ENCODE results near the gene SARNP.

Gene SARNP

DNA sequence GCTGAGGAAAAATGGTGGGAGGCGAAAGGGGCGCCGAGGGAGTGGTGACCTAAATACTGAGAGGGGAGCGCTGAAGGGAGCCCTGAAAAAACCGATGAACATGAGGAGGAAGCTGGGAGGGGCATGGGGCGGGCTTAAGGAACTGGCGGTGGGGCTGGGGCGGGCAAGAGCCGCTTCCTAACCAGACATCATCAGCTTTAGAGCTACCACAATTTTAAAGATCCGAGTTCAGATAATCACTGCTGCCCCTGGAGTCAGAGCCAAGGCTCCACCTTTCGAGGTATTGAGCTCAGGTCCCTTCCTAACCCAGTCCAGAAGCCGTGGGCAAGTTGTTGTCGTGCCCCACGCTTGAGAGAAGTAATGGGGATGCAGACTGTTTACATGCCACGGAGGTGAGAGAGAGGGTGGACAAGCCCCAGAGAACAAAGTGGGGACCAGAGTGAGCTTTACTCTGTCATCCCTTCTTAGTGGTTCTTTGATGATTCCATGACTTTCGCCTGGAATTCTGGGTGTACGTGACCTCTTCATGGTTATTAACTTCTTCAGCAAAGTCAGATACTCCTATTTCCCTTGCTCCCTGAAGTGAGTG is 710 bp upstream of the SARNP start:
- Histone ChIP-seq H3K4me3 (ENCODE audit: low read length) (peak overlapping the region; percentile 99), H3K36me3 (ENCODE audit: control insufficient read depth, low read depth, low read length) (peaks cover 53% of the 10 kb centered on the region), H3K27me3 (ENCODE audit: control insufficient read depth, insufficient read depth, low read length) (no peaks in the 10 kb centered on the region), H3K27ac (ENCODE audit: low read length) (no peak overlapping the region), H3K9me3 (ENCODE audit: control insufficient read depth, low read depth, low read length) (no peaks in the 10 kb centered on the region), H3K9ac (ENCODE audit: low read length) (peak overlapping the region; percentile 53), H3K4me1 (ENCODE audit: control insufficient read depth, low read depth, low read length) (peaks cover 27% of the 10 kb centered on the region)

DNA sequence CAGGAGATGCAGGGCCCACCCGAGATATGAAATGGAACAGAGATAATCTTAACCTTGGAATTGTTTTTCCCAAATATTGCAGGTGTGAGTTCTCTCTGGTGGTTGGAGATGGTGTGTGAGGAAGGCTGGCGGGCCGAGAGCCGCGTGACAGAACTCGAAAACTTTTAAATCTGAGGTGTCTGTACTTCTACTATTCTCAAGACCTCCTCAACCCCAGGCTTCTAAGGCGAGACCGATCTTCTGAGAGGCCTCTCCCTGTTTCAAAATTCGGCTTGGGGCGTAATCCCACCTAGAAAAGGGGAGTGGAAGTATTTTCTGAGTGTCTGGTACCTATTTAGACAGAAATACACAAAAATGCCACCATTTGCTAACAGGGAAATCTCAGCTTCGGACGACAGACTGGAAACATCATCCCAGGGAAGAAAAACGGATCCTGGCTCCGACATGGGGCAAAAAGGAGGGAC is 611 bp downstream of the SARNP start:
- Histone ChIP-seq H3K36me3 (ENCODE audit: control insufficient read depth, low read depth, low read length) (peaks cover 47% of the 10 kb centered on the region), H3K4me3 (ENCODE audit: low read length) (peak overlapping the region; percentile 99), H3K9ac (ENCODE audit: low read length) (peak overlapping the region; percentile 97), H3K27me3 (ENCODE audit: control insufficient read depth, insufficient read depth, low read length) (no peaks in the 10 kb centered on the region), H3K9me3 (ENCODE audit: control insufficient read depth, low read depth, low read length) (no peaks in the 10 kb centered on the region), H3K4me1 (ENCODE audit: control insufficient read depth, low read depth, low read length) (peaks cover 36% of the 10 kb centered on the region), H3K27ac (ENCODE audit: low read length) (peak overlapping the region; percentile 94)

DNA sequence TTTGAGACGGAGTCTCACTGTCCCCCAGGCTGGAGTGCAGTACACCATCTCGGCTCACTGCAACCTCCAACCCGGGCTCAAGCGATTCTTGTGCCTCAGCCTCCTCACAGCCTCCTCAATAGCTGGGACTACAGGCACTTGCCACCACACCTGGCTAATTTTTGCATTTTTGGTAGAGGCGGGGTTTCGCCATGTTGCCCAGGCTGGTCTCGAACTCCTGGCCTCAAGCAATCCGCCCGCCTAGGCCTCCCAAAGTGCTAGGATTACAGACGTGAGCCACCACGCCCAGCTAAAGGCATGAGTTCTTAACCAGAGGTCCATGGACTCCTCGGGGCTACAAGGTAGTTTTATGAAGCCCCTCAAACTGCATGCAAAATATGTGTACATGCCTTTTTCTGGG is 2.1 kb downstream of the SARNP start:
- H3K36me3 ChIP-seq (ENCODE audit: control insufficient read depth, low read depth, low read length) = peaks cover 33% of the 10 kb centered on the region
- H3K9ac ChIP-seq (ENCODE audit: low read length) = no peak overlapping the region
- peak overlapping the region; percentile 99 for H3K4me3 ChIP-seq (ENCODE audit: low read length)
- no peaks in the 10 kb centered on the region for H3K9me3 ChIP-seq (ENCODE audit: control insufficient read depth, low read depth, low read length)
- H3K27me3 ChIP-seq (ENCODE audit: control insufficient read depth, insufficient read depth, low read length) = no peaks in the 10 kb centered on the region
- peaks cover 39% of the 10 kb centered on the region for H3K4me1 ChIP-seq (ENCODE audit: control insufficient read depth, low read depth, low read length)
- no peak overlapping the region for H3K27ac ChIP-seq (ENCODE audit: low read length)

DNA sequence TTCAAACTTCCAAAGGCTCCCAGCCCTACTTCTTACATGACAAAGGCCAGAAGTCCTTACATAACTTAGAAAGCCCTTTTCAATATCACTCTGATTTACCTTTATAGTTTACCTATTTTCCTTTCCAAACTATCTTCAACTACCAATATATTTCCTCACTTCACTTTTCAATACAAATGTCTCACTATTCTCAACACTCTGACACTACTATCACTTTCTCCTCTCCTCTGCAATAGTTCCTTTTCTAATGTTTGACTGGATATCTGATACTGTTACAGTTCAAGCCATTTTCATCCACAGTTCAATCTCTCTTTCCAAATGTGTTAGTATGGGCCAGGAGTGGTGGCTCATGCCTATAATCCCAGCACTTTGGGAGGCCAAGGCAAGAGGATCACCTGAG is 3.3 kb downstream of the SARNP start:
- H3K27me3 ChIP-seq (ENCODE audit: control insufficient read depth, insufficient read depth, low read length) = no peaks in the 10 kb centered on the region
- H3K9ac ChIP-seq (ENCODE audit: low read length) = no peak overlapping the region
- peaks cover 23% of the 10 kb centered on the region for H3K36me3 ChIP-seq (ENCODE audit: control insufficient read depth, low read depth, low read length)
- H3K9me3 ChIP-seq (ENCODE audit: control insufficient read depth, low read depth, low read length) = no peaks in the 10 kb centered on the region
- H3K27ac ChIP-seq (ENCODE audit: low read length) = no peak overlapping the region
- peaks cover 39% of the 10 kb centered on the region for H3K4me1 ChIP-seq (ENCODE audit: control insufficient read depth, low read depth, low read length)
- peak overlapping the region; percentile 38 for H3K4me3 ChIP-seq (ENCODE audit: low read length)

DNA sequence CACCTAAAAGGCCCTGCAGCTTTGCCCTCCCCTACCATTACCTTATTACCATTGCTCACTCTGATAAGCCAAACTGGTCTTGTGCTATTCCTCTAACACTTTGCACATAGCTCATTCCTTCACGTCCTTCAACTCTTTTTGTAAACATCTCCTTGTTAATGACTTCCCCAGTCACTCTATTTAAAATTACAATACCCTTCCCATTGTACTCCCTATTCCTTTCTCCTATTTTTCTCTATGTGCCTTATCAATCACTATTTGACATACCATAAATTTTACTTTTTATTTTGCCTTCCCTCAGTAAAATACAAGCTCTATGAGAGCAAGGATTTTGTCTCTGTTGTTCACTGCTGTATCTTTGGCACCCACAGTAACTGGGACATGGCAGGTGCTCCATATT is 5.4 kb downstream of the SARNP start:
- H3K27me3 ChIP-seq (ENCODE audit: control insufficient read depth, insufficient read depth, low read length) = no peaks in the 10 kb centered on the region
- no peak overlapping the region for H3K27ac ChIP-seq (ENCODE audit: low read length)
- no peak overlapping the region for H3K4me3 ChIP-seq (ENCODE audit: low read length)
- H3K36me3 ChIP-seq (ENCODE audit: control insufficient read depth, low read depth, low read length) = peaks cover 30% of the 10 kb centered on the region
- H3K4me1 ChIP-seq (ENCODE audit: control insufficient read depth, low read depth, low read length) = peaks cover 34% of the 10 kb centered on the region
- H3K9ac ChIP-seq (ENCODE audit: low read length) = no peak overlapping the region
- H3K9me3 ChIP-seq (ENCODE audit: control insufficient read depth, low read depth, low read length) = no peaks in the 10 kb centered on the region

DNA sequence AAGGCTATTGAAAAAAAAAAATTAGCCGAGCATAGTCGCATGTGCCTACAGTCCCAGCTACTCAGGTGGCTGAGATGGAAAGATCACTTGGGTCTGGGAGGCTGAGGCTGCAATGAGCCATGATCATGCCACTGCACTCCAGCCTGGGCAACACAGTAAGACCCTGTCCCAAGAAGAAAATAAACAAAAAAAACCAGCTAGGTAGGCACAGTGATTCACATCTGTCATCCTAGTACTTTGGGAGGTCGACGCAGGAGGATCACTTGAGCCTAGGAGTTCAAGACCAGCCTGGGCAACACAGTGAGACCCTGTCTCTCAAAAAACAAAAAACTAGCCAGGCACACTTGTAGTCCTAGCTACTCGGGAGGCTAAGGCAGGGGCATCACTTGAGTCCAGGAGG is 8.2 kb downstream of the SARNP start:
- Histone ChIP-seq H3K36me3 (ENCODE audit: control insufficient read depth, low read depth, low read length) (peaks cover 22% of the 10 kb centered on the region), H3K9ac (ENCODE audit: low read length) (no peak overlapping the region), H3K4me1 (ENCODE audit: control insufficient read depth, low read depth, low read length) (peaks cover 19% of the 10 kb centered on the region), H3K9me3 (ENCODE audit: control insufficient read depth, low read depth, low read length) (no peaks in the 10 kb centered on the region), H3K27me3 (ENCODE audit: control insufficient read depth, insufficient read depth, low read length) (no peaks in the 10 kb centered on the region), H3K4me3 (ENCODE audit: low read length) (no peak overlapping the region), H3K27ac (ENCODE audit: low read length) (no peak overlapping the region)

DNA sequence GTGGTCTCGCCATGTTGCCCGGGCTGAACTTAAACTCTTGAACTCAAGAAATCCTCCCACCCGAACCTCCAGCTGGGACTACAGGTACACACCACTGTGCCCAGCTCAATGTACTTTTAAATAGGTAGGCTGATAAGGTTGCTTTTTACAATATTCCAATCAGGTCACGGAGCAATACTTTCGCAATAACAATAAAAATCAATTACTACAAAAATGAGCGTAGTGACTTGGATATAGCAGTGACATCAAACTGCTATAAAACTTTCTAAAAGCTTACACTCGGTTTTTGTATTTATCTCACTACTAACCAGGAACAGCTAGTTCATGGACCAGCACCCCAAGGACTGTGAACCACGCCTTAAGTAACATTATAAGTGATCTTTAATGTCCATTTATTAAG is 10.5 kb downstream of the SARNP start:
- Histone ChIP-seq H3K4me3 (ENCODE audit: low read length) (no peak overlapping the region), H3K27me3 (ENCODE audit: control insufficient read depth, insufficient read depth, low read length) (no peaks in the 10 kb centered on the region), H3K36me3 (ENCODE audit: control insufficient read depth, low read depth, low read length) (peaks cover 26% of the 10 kb centered on the region), H3K4me1 (ENCODE audit: control insufficient read depth, low read depth, low read length) (peaks cover 3% of the 10 kb centered on the region), H3K27ac (ENCODE audit: low read length) (no peak overlapping the region), H3K9ac (ENCODE audit: low read length) (no peak overlapping the region), H3K9me3 (ENCODE audit: control insufficient read depth, low read depth, low read length) (no peaks in the 10 kb centered on the region)

DNA sequence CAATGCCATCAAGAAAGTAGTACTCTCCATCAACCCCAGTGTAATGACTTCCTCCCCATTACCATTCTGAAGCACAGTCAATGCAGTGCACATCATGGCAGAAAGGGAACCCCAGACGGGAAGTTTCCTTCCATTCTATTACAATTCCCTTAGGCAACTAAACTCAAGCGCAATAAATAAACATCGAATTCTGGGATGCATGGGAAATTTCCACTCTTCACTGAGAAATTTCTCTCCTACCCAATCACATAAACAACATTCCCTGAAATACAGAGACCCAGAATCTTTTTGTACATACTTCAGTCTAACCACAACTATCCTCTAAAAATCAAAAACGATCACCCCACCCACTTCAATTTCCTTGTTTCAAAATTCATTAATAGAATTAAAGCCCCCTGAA is 20.0 kb downstream of the SARNP start:
- Histone ChIP-seq H3K27ac (ENCODE audit: low read length) (no peak overlapping the region), H3K9ac (ENCODE audit: low read length) (no peak overlapping the region), H3K9me3 (ENCODE audit: control insufficient read depth, low read depth, low read length) (no peaks in the 10 kb centered on the region), H3K4me3 (ENCODE audit: low read length) (no peak overlapping the region), H3K4me1 (ENCODE audit: control insufficient read depth, low read depth, low read length) (no peaks in the 10 kb centered on the region), H3K27me3 (ENCODE audit: control insufficient read depth, insufficient read depth, low read length) (no peaks in the 10 kb centered on the region), H3K36me3 (ENCODE audit: control insufficient read depth, low read depth, low read length) (peaks cover 78% of the 10 kb centered on the region)

DNA sequence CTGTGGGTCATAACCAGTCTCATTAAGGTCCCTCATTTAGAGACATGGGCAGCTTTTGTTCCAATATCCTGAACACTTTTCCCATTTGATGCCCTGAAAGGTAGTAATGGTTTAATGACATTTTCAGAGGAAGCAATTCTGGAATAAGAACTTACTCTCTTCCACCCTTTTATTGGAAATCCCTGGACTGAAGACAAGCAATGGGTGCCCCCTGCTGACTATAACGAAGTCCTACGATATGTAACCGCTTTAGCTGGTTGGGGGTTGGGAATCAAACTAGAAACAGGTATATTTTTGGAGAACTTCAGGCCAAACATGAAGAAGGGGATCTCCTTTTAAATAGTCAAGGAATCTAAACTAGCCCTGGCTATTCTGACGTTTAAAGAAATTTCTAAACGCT is 20.5 kb downstream of the SARNP start:
- peaks cover 78% of the 10 kb centered on the region for H3K36me3 ChIP-seq (ENCODE audit: control insufficient read depth, low read depth, low read length)
- H3K9ac ChIP-seq (ENCODE audit: low read length) = no peak overlapping the region
- no peaks in the 10 kb centered on the region for H3K4me1 ChIP-seq (ENCODE audit: control insufficient read depth, low read depth, low read length)
- no peak overlapping the region for H3K4me3 ChIP-seq (ENCODE audit: low read length)
- H3K9me3 ChIP-seq (ENCODE audit: control insufficient read depth, low read depth, low read length) = no peaks in the 10 kb centered on the region
- H3K27me3 ChIP-seq (ENCODE audit: control insufficient read depth, insufficient read depth, low read length) = no peaks in the 10 kb centered on the region
- H3K27ac ChIP-seq (ENCODE audit: low read length) = no peak overlapping the region

DNA sequence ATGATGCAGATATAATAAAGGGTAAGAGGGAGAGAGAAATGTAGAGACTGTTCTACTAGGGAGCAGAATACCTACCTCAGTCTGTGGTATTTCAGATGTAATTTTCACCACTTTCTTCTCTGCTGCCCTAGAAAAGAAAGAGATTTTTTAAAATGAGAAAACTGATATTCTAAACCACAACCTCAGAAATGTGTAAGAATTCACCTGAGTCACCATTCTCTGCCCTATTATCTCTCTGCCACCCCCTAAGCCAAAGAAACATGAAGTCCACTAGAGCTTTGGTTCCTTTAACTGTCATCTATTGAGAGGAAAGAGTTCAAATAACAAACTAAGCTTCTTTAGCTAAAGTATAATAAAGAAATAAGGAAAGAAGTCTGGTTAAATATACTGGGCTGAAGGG is 21.6 kb downstream of the SARNP start:
- H3K36me3 ChIP-seq (ENCODE audit: control insufficient read depth, low read depth, low read length) = peaks cover 74% of the 10 kb centered on the region
- H3K9me3 ChIP-seq (ENCODE audit: control insufficient read depth, low read depth, low read length) = no peaks in the 10 kb centered on the region
- no peak overlapping the region for H3K9ac ChIP-seq (ENCODE audit: low read length)
- no peaks in the 10 kb centered on the region for H3K27me3 ChIP-seq (ENCODE audit: control insufficient read depth, insufficient read depth, low read length)
- no peaks in the 10 kb centered on the region for H3K4me1 ChIP-seq (ENCODE audit: control insufficient read depth, low read depth, low read length)
- H3K27ac ChIP-seq (ENCODE audit: low read length) = no peak overlapping the region
- no peak overlapping the region for H3K4me3 ChIP-seq (ENCODE audit: low read length)

DNA sequence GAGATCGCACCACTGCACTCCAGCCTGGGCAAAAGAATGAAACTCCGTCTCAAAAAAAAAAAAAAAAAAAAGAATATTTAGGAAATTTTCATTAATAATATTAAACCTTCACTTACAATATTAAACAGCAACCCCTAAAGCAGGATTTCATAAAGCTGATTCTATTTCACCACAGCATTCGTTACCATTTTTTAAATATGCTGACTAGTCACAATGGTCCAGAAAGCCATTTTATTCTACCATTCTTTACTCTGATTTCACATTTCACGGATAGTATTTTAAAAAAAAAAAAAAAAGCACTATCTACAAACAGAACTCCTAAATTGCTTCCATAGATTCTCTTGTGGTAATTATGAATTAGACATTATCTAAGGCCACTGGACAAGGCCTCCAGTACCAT is 27.6 kb downstream of the SARNP start:
- Histone ChIP-seq H3K9me3 (ENCODE audit: control insufficient read depth, low read depth, low read length) (no peaks in the 10 kb centered on the region), H3K27me3 (ENCODE audit: control insufficient read depth, insufficient read depth, low read length) (no peaks in the 10 kb centered on the region), H3K4me3 (ENCODE audit: low read length) (no peak overlapping the region), H3K27ac (ENCODE audit: low read length) (no peak overlapping the region), H3K9ac (ENCODE audit: low read length) (no peak overlapping the region), H3K36me3 (ENCODE audit: control insufficient read depth, low read depth, low read length) (peaks cover 84% of the 10 kb centered on the region), H3K4me1 (ENCODE audit: control insufficient read depth, low read depth, low read length) (no peaks in the 10 kb centered on the region)

DNA sequence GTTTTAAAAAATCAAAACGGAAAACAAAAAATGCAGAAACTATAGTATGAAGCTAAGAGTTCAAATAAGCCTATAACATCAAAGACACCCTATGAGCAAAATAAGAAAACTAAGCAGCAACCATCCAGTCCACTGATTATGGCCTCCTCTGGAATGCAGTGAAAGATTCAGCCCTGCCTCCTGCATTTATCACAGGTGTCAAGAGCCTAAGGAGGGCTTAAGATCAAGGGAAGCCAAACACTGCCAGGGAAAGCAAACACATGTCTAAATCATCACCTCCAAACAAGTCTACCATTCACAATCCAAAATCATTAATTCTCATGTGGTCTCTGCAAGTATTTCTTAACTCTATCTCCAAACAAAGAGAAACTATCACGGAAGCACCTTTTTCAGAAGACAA is 28.4 kb downstream of the SARNP start:
- no peaks in the 10 kb centered on the region for H3K9me3 ChIP-seq (ENCODE audit: control insufficient read depth, low read depth, low read length)
- H3K4me1 ChIP-seq (ENCODE audit: control insufficient read depth, low read depth, low read length) = no peaks in the 10 kb centered on the region
- no peak overlapping the region for H3K9ac ChIP-seq (ENCODE audit: low read length)
- H3K27me3 ChIP-seq (ENCODE audit: control insufficient read depth, insufficient read depth, low read length) = no peaks in the 10 kb centered on the region
- no peak overlapping the region for H3K4me3 ChIP-seq (ENCODE audit: low read length)
- H3K36me3 ChIP-seq (ENCODE audit: control insufficient read depth, low read depth, low read length) = peaks cover 85% of the 10 kb centered on the region
- no peak overlapping the region for H3K27ac ChIP-seq (ENCODE audit: low read length)

All from iPS-18a (cell line).